NOMO-1 treated with dmso at 0.1 percent for 144 hours (cell line): ENCODE results near the gene DPH6.
"Not testable (repeated sequence)": the region's sequence is repeated elsewhere in the genome, so short reads cannot be mapped to it uniquely, and the experiment has no call there.

Source experiments
- DNase-seq: peaks from one replicate; lab custom pipeline; 2025; ENCODE audit not compliant: unreplicated experiment; lab: John Stamatoyannopoulos, UW

Gene DPH6

GRCh38 chr15:35545824-35546510 lies at the start of gene DPH6:
Gene DPH6 (minus strand): TSS chr15:35546165. CDS start chr15:35546141, 24 bp downstream.
- DNase-seq: peak; percentile 65

GRCh38 chr15:35595656-35596055 lies 49.7 kb upstream of the DPH6 start:
- DNase-seq: no peak

- not testable (repeated sequence) for DNase-seq
Measured at GRCh38 chr15:35591987-35592386, 46.0 kb upstream of the DPH6 start.

- no peak for DNase-seq
Measured at GRCh38 chr15:35583863-35584528, 38.0 kb upstream of the DPH6 start.

- DNase-seq: no peak
Measured at GRCh38 chr15:35580606-35581005, 34.6 kb upstream of the DPH6 start.

GRCh38 chr15:35567392-35567791 lies 21.4 kb upstream of the DPH6 start:
- DNase-seq: no peak

- no peak for DNase-seq
Measured at GRCh38 chr15:35566991-35567390, 21.0 kb upstream of the DPH6 start.

GRCh38 chr15:35565901-35566300 lies 19.9 kb upstream of the DPH6 start:
- no peak for DNase-seq

- no peak for DNase-seq
Measured at GRCh38 chr15:35562641-35563040, 16.7 kb upstream of the DPH6 start.

- DNase-seq: no peak
Measured at GRCh38 chr15:35561308-35561707, 15.3 kb upstream of the DPH6 start.

GRCh38 chr15:35560870-35561269 lies 14.9 kb upstream of the DPH6 start:
- DNase-seq: no peak

GRCh38 chr15:35560258-35560657 lies 14.3 kb upstream of the DPH6 start:
- DNase-seq: no peak

GRCh38 chr15:35559683-35560082 lies 13.7 kb upstream of the DPH6 start:
- DNase-seq: no peak

- DNase-seq: no peak
Measured at GRCh38 chr15:35557544-35557943, 11.6 kb upstream of the DPH6 start.

- DNase-seq: no peak
Measured at GRCh38 chr15:35557012-35557411, 11.0 kb upstream of the DPH6 start.

- no peak for DNase-seq
Measured at GRCh38 chr15:35555244-35555643, 9.3 kb upstream of the DPH6 start.

GRCh38 chr15:35550957-35551356 lies 5.0 kb upstream of the DPH6 start:
- DNase-seq: no peak

- DNase-seq: no peak
Measured at GRCh38 chr15:35549567-35549966, 3.6 kb upstream of the DPH6 start.

- no peak for DNase-seq
Measured at GRCh38 chr15:35548435-35548834, 2.5 kb upstream of the DPH6 start.

- no peak for DNase-seq
Measured at GRCh38 chr15:35547775-35548364, 1.9 kb upstream of the DPH6 start.

- DNase-seq: no peak
Measured at GRCh38 chr15:35546511-35547381, 781 bp upstream of the DPH6 start.
